GM19328 (cell line): Measurements from ENCODE around the gene ZG16B.

Experiments
- ATAC-seq: cut with Tn5 transposase; IDR thresholded peaks from one replicate; pipeline ENCODE4 v1.9.1; 2021; ENCODE audit warnings: mild to moderate bottlenecking, moderate library complexity; ENCODE audit not compliant: unreplicated experiment

The ZG16B gene

DNA sequence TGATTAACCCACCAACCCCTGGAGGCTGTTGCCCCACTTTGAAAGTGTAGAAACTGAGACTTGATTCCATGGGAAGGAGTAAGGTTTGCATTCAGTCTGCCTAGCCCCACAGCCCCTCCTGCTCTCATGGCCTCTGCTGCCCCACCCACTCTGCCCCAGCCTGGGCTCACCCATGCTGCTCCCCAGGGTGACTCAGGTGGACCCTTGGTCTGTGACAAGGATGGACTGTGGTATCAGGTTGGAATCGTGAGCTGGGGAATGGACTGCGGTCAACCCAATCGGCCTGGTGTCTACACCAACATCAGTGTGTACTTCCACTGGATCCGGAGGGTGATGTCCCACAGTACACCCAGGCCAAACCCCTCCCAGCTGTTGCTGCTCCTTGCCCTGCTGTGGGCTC is 25.4 kb upstream of the ZG16B start:
- ATAC-seq: no peak

DNA sequence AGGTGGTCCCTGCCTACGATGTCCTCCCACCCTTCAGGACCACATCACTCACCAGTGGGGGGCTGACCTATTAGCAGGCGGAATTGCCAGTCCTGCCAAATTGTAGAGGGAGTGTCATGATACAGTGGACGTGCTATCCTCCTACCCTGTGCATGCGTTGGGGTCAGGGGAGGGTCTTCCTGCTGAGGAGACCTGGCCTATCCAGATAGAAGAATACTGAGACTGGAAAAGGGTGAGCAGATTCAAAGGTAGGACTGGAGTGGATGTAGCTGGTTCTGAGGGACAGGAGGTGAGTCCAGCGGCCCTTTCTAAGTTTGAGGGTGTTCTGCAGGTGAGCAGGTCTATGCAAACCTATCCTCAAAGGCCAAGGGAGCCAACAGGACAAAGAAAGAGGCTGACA is 23.8 kb upstream of the ZG16B start:
- ATAC-seq: no peak

DNA sequence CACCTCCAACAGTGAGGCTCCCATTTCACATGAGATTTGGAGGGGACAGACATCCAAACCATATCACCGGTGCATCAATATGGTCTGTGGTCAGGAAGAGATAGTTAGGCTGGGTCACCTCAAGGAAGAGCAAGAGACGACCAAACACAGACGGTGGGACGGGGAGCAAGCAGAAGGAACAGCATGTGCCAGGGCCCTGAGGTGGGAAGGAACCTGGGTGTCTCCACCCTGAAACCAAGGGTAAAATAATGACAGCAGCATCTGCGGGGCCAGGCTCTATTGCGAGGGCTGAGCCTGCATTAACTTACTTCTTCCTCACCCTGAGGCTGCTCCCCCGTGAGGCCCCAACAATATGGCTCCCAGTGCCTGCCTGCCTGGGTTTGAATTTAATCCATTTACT is 21.9 kb upstream of the ZG16B start:
- no peak for ATAC-seq

DNA sequence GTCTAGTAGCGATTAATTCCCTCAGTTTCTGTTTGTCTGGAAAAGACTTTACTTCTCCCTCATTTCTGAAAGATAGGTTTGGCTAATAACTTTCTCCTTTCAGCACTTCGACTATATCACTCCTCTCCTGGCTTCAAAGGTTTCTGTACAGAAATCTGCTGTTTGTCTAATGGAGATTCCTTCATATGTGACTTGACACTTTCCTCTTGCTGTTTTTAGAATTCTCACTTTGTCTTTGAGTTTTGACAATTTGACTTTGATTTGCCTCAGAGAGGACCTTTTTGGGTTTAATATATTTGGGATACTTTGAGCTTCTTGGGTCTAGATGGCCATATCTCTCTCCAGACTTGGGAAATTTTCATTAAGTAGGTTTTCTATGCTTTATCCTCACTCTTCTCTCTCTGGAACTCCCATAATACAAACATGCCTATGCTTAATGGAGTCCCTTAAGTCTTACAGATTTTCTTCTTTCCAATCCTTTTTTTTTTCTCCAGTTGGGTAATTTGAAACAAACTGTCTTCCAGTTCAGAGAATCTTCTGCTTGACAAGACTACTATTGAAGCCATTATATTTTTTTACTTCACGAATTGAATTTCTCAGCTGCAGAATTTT is 20.8 kb upstream of the ZG16B start:
- ATAC-seq: no peak

DNA sequence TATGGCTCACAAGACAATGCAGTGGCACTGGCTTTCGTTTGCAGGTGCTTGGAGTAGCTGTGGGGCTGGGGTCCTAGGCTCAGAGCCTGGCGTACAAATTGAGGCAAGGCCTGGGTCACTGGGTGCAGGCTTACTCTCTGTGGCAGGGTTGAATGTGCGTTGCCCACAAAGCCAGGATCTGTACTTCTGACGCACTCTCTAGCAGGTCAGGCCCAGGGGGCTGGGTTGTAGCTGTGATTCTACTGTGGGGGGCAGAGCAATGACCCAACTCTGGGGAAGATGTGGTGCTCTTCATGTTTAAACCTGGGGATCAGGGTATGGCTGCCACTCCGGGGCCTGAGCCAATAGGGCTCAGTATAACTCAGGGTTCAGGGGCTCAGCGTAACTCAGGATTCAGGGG is 19.5 kb upstream of the ZG16B start:
- no peak for ATAC-seq

DNA sequence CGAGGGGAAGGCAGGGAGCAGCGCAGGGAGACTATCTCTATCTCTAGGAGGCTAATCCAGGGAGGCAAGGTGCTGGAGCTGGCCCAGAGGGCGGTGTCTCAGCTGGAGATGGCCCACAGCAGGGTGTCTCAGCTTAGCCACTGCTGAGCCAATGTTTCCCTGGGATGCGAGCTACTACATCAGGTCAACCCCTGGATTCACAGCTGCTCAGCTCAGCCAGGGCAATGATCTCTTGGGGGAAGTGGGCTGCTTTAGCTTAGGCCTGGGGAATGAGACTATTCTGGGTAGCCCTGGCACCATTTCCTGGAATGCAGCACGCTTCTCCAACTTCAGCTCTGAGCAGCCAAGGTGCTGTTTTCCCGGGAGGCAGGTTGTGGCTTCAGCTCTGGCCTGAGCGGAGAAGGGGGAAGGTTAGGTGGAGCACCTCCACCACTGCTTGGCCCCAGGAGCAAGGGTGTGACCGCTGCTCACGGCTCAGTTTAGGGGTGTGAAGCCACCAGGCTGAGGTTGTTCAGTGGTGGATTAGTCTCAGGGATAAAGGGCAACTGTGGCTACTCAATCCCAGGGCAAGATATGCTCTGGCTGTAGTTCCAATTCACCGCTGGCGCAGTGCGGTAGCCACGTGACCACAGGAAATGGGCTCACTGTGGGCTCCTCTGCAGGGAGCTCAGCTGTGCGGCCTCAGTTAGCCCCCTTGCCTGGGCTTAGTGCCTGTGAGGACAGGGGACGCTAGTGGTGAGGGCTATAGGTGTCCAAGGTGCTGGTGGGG is 18.2 kb upstream of the ZG16B start:
- ATAC-seq: no peak

DNA sequence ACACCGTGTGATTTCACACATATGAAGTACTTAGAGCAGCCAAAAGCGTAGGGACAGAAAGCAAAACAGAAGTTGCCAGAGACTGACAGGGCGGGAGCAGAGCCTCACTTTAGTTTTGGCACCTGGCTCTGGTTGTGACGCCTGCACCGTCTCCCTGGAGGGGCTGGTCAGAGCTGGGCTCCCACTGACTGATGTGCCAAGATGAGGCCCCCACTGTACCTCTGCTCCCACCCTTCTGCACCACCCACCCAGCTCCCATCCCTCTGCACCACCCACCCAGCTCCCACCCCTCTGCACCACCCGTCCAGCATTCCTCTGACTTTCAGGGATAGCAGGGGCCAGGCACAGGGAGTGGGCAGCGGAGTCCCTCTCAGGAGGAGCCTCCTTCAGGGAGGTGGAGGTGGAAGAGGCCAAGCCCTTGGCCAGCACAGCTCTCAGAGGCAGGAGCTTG is 16.3 kb upstream of the ZG16B start:
- no peak for ATAC-seq

DNA sequence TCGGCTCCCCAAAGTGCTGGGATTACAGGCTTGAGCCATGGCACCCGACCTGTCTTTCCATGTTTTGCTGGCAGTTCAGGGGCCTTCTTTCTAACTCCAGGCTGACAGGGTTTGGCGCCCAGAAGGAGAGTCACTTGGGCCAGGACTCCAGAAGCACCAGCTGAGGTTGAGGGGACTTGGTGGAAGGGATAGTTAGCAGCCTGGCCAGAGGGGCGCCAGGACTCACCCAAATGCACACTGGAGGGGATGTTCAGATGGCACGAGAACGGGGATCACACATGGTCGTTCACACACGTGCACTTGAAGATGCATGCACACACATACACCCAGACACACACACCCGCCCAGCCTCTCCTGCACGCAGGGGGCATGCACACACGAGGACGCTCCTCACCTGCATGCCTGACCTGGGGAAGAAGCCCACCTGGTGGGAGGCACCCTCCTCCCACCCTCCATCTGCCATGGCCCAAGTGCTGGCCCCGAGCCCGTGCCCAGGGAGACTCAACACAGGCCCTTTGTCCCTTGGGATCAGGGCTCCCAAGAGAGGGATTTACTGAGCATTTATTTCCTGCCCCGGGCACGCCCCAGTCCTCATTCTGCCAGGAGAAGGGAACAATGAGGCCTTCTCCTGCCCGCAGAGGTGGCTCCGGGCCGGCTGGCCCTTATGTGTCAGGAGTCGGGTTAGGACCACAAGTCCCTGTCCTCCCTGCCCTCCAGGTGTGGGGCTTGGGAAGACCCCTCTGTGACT is 15.4 kb upstream of the ZG16B start:
- ATAC-seq: no peak

DNA sequence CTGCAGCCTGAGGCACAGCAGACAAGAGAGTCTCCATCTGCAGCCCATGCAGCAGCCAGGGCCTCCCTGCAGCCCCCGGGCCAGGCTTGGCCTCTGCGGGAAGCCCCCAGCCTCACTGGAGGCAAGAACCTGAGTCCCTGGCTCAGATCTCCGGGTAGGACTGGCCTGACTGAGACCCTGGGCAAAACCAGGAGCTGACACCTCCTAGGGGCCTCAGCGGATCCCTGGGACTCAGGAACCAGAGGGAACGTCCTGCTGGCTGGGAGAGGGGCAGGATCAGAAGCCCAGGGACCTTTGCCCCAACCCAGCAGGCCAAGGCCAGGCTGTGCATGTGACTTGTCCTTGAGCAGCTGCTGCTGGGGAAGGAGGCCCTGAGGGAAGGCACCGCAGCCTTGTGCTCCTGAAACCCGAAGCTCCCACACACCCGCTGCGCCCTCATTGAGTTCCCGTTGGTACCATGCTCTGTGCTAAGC is 14.8 kb upstream of the ZG16B start:
- ATAC-seq: no peak

DNA sequence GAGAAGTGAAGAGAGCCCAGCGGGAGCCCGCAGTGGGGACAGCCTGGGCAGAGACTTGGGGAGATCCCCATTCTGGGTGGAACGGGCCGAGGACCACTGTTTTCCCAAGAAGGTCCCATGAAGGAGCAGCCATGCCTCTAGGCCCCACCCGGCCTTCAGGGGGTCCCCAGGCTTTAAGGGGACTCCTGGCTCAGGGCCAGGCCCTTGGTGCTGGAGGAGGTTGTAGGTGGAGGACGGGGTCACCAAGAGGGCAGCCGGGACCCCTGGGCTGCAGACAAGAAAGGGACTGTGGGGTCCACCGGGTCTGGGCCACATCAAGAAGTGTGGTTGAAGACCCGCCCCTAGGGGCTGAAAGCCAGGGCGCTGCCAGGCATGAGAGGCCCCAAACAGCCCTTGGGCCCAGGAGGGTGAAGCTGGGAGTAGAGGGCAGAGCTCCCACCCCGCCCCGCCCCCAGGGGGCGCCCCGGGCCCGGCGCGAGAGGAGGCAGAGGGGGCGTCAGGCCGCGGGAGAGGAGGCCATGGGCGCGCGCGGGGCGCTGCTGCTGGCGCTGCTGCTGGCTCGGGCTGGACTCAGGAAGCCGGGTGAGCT is 13.3 kb upstream of the ZG16B start, which contains the start of gene PRSS21:
TSS of gene PRSS21 (plus strand) at position 487 of the 589 bp plus-strand sequence. CDS start at position 519, 32 bp downstream.
- ATAC-seq: no peak

DNA sequence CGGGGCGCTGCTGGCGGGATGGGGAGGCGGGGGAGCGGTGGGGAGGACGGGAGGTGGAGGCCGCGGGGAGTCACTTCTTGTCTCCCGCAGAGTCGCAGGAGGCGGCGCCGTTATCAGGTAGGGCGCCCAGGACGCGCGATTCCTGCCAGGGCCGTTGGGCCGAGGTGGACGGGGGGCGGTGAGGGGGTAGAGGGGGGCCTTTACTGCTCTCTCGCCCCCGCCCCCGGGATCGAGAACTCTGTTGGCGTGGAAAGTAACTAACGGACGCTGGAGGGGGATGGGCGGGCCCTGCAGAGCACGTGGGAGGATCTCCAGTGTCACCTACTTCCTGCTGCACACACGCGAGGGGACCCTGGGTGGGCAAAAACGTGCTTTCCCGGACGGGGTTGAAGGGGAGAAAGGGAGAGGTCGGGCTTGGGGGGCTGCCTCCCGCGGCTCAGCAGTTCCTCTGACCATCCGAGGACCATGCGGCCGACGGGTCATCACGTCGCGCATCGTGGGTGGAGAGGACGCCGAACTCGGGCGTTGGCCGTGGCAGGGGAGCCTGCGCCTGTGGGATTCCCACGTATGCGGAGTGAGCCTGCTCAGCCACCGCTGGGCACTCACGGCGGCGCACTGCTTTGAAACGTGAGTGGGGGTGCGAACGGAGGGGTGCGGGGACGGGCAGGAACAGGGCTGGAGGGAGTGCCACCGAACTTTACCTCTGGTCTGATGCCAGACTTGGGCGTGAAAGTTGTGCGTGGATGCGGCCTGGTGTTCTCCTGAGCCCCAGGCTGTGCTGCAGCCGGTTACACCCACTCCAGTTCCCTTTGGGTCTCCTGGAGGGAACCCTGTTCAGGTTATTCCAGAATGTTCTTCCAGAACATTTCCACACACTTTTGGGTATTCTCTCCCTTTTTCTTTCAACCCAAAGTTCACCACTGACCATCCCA is 12.5 kb upstream of the ZG16B start:
- no peak for ATAC-seq

DNA sequence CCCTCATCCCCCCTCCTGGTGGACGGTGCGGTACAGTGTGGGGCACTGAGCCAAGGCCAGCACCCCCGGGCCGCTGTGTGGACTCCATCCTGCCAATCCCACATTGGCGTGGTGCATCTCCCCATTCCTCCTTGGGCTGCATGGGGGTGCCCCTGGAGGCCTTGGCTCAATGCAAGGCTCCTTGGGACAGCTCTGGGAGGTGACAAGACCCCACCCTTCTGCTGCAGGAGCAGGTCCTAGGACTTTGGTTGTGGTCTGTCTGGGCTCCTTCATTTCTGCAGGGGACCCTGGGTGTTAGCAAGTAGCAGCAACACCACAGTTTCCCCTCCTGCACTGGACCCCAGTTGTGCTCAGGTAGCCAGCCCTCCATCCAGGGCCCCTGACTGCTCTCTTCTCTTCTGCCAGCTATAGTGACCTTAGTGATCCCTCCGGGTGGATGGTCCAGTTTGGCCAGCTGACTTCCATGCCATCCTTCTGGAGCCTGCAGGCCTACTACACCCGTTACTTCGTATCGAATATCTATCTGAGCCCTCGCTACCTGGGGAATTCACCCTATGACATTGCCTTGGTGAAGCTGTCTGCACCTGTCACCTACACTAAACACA is 11.7 kb upstream of the ZG16B start:
- ATAC-seq: no peak

DNA sequence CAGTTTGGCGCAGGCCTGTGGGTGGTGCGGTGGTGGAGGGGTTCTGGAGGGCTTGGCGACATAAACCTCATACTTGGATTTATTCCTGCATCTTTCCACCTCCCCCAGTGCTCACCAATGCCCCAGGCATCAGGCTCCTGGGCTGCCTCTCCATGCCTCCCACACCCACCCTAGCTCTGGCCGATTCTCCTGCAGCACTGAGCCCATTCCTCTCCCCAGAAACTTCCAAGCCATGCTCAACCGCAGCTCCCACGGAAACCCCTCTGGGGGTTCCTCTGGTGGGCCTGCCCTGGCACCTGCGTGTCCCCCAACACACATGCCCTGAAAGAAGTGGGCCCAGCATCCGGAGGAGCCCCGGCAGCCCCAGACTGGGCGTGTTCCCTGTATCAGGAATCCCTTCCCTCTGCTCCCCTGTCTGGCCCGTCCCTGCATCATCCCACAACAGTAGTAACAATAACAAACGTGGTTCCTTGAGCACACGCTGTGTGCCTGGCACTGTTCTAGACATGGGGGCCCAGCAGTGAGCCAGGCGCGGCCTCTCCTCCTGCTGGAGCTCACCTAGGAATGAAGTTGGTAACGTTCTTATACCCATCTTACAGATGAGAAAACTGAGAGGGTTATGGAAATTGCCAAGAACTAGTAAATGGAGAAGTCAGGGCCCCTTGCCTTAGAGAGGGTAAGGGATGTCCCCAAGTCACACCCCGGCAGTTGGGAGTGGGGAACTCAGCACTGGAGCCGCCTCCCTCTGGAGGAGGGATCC is 10.7 kb upstream of the ZG16B start:
- no peak for ATAC-seq

DNA sequence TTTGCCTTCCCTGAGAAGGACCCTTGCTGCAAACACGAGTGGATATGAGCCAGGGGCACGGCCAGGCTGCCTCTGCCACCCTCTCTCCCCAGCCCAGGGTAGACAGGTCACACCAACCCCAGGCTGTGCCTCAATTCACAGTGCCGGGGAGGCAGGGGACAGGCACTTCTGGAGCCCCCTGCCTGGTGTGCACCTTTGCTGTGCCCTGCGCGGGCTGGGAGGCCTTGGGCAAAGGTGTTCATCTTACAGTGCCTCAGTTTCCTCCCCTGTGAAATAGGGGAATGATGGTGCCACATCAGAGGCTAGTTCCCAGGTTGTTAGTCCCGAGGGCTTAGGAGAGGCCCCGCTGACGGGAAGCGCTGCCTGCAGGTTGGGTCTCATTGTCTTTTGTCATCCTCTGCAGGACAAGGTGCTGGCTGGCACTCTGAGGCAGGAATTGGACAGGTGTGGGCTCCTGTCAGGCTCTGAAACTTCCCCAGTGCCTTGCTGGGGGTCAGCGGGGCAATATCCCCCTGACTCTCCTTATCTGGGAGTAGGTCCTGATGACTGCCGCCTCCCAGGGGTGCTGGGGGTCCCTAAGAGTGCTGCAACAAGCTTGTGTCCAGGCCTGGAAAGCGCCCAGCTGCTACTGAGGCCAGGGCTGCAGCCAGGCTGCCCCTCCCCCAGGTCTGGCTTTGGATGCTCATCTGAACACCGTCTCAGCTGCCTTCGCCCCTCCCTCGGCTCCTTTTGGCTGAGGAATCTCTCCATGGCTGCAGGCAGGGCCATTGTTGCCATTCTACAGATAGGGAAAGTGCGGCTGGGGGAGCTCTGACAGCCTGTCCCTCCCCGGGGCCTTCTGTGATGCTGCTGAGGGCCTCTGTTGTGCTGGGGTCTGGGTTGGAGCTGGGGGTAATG is 9.9 kb upstream of the ZG16B start:
- ATAC-seq: no peak

DNA sequence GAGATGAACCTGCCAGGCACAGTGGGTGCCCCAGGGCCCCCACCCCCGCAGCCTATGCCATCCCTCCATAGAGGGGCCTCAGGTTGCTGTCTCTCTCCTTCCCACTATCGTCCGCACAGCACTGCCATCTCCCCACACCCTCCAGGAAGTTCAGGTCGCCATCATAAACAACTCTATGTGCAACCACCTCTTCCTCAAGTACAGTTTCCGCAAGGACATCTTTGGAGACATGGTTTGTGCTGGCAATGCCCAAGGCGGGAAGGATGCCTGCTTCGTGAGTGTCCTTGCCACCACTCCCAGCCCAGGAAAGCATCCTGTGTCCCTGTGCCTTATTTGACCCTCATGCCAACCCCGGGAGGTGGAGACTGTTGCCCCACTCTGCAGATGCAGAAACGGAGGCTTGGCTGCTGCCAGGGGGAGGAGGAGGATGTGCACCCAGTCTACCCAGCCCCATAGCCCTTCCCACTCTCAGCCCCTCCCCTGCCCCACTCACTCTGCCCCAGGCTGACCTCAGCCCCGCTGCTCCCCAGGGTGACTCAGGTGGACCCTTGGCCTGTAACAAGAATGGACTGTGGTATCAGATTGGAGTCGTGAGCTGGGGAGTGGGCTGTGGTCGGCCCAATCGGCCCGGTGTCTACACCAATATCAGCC is 9.1 kb upstream of the ZG16B start:
- ATAC-seq: no peak

DNA sequence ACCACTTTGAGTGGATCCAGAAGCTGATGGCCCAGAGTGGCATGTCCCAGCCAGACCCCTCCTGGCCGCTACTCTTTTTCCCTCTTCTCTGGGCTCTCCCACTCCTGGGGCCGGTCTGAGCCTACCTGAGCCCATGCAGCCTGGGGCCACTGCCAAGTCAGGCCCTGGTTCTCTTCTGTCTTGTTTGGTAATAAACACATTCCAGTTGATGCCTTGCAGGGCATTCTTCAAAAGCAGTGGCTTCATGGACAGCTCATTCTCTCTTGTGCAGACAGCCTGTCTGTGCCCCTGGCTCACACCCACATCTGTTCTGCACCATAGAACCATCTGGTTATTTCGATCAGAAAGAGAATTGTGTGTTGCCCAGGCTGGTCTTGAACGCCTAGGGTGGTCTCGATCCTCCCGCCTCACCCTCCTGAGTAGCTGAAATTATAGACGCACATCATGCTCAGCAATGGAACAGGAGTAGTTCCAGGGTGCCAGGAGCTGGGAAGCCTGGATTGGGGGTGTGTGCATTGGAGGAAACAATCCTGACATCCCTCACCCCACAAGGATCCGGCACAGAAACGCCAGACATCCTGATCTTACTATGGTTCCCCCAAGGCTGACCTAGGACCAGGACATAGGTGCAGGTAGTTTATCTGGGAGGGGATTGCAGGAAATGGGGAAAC is 8.5 kb upstream of the ZG16B start:
- no peak for ATAC-seq

DNA sequence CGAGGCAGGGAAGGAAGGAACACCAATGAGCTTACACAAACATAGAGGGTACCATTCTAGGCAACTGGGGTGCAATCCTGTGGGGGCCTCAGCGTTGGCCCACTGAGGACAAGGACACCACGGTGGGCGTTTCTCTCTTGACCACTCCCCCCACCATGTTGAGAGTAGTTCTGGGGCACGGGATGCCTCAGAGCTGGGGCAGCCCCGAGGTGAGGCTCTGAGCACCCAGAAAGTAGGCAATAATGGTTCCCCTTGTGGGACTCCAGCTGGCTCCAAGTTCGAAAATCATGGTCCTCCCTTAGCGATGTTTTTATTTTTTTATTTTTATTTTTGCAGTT is 8.0 kb upstream of the ZG16B start:
- ATAC-seq: no peak
